ENCODE measurements around the gene GNAL.

GNAL gene

GRCh38 chr18:11749305-11749704 lies 60.2 kb downstream of the GNAL start:
- TF ChIP-seq CTCF (conservative IDR thresholded peaks at IDR 0.05; ENCODE audit: low read depth, low read length), result no peak
- Histone ChIP-seq H3K9ac (no peak overlapping the region), H4K20me1 (ENCODE audit: insufficient read depth) (no peaks in the 10 kb centered on the region), H3K79me2 (ENCODE audit: insufficient read depth, low read depth) (no peaks in the 10 kb centered on the region), H3K4me2 (no peak overlapping the region), H3K27ac (no peak overlapping the region), H3K4me3 (IDR thresholded peaks at IDR 0.05; ENCODE audit: insufficient read depth, low read depth, low read length) (no peak overlapping the region), H3K27me3 (ENCODE audit: insufficient read depth, low read depth) (no peaks in the 10 kb centered on the region), H3K4me1 (ENCODE audit: low read depth, poor library complexity, severe bottlenecking) (no peaks in the 10 kb centered on the region), H3K36me3 (ENCODE audit: insufficient read depth) (no peaks in the 10 kb centered on the region), H2AFZ (ENCODE audit: low read depth) (no peak overlapping the region)

- Histone ChIP-seq H3K9ac (no peak overlapping the region), H3K4me2 (no peak overlapping the region), H3K27ac (no peak overlapping the region), H3K4me3 (IDR thresholded peaks at IDR 0.05; ENCODE audit: insufficient read depth, low read depth, low read length) (no peak overlapping the region), H3K79me2 (ENCODE audit: insufficient read depth, low read depth) (no peaks in the 10 kb centered on the region), H4K20me1 (ENCODE audit: insufficient read depth) (no peaks in the 10 kb centered on the region), H3K4me1 (ENCODE audit: low read depth, poor library complexity, severe bottlenecking) (no peaks in the 10 kb centered on the region), H3K36me3 (ENCODE audit: insufficient read depth) (no peaks in the 10 kb centered on the region), H2AFZ (ENCODE audit: low read depth) (no peak overlapping the region), H3K27me3 (ENCODE audit: insufficient read depth, low read depth) (no peaks in the 10 kb centered on the region)
- no peak for TF ChIP-seq CTCF (conservative IDR thresholded peaks at IDR 0.05; ENCODE audit: low read depth, low read length)
Measured at GRCh38 chr18:11750171-11750570, 61.1 kb downstream of the GNAL start.

- Histone ChIP-seq H4K20me1 (ENCODE audit: insufficient read depth) (no peaks in the 10 kb centered on the region), H3K27me3 (ENCODE audit: insufficient read depth, low read depth) (no peaks in the 10 kb centered on the region), H3K79me2 (ENCODE audit: insufficient read depth, low read depth) (no peaks in the 10 kb centered on the region), H3K4me3 (IDR thresholded peaks at IDR 0.05; ENCODE audit: insufficient read depth, low read depth, low read length) (no peak overlapping the region), H3K27ac (no peak overlapping the region), H3K9ac (no peak overlapping the region), H2AFZ (ENCODE audit: low read depth) (no peak overlapping the region), H3K4me2 (no peak overlapping the region), H3K36me3 (ENCODE audit: insufficient read depth) (no peaks in the 10 kb centered on the region), H3K4me1 (ENCODE audit: low read depth, poor library complexity, severe bottlenecking) (no peaks in the 10 kb centered on the region)
- TF ChIP-seq CTCF (conservative IDR thresholded peaks at IDR 0.05; ENCODE audit: low read depth, low read length), result no peak
Measured at GRCh38 chr18:11750581-11751310, 61.7 kb downstream of the GNAL start.

GRCh38 chr18:11751341-11752115 lies 62.5 kb downstream of the GNAL start:
- H3K4me2 ChIP-seq, result no peak overlapping the region
- no peaks in the 10 kb centered on the region for H3K79me2 ChIP-seq (ENCODE audit: insufficient read depth, low read depth)
- TF ChIP-seq CTCF (conservative IDR thresholded peaks at IDR 0.05; ENCODE audit: low read depth, low read length), result no peak
- H3K27me3 ChIP-seq (ENCODE audit: insufficient read depth, low read depth), result no peaks in the 10 kb centered on the region
- no peak overlapping the region for H3K9ac ChIP-seq
- no peaks in the 10 kb centered on the region for H4K20me1 ChIP-seq (ENCODE audit: insufficient read depth)
- no peak overlapping the region for H3K4me3 ChIP-seq (IDR thresholded peaks at IDR 0.05; ENCODE audit: insufficient read depth, low read depth, low read length)
- no peaks in the 10 kb centered on the region for H3K36me3 ChIP-seq (ENCODE audit: insufficient read depth)
- no peak overlapping the region for H2AFZ ChIP-seq (ENCODE audit: low read depth)
- no peak overlapping the region for H3K27ac ChIP-seq
- H3K4me1 ChIP-seq (ENCODE audit: low read depth, poor library complexity, severe bottlenecking), result no peaks in the 10 kb centered on the region
